Stimulated activated CD4-positive, alpha-beta T cell treated with anti-CD3 and anti-CD28 coated beads, Interleukin-1b, Interleukin-23, amount 100 ng/mL, for 48 hours (primary cell): ENCODE results near the gene CDCP1.

Experiments
- DNase-seq: peaks from one replicate; pipeline ENCODE4 v3.0.0-alpha.2; 2020

The CDCP1 gene

GRCh38 chr3:45135959-45136358 lies 10.2 kb downstream of the CDCP1 start:
- no peak for DNase-seq

- no peak for DNase-seq
Measured at GRCh38 chr3:45134758-45135521, 11.2 kb downstream of the CDCP1 start.

- DNase-seq, result no peak
Measured at GRCh38 chr3:45132568-45133211, 13.5 kb downstream of the CDCP1 start.

GRCh38 chr3:45131201-45131600 lies 15.0 kb downstream of the CDCP1 start:
- no peak for DNase-seq

- DNase-seq, result no peak
Measured at GRCh38 chr3:45130476-45130875, 15.7 kb downstream of the CDCP1 start.

GRCh38 chr3:45128950-45129349 lies 17.2 kb downstream of the CDCP1 start:
- DNase-seq, result no peak

- no peak for DNase-seq
Measured at GRCh38 chr3:45127130-45127822, 18.9 kb downstream of the CDCP1 start.

GRCh38 chr3:45126730-45127129 lies 19.4 kb downstream of the CDCP1 start:
- no peak for DNase-seq

- DNase-seq, result no peak
Measured at GRCh38 chr3:45125550-45126026, 20.6 kb downstream of the CDCP1 start.

GRCh38 chr3:45124956-45125355 lies 21.2 kb downstream of the CDCP1 start:
- no peak for DNase-seq

GRCh38 chr3:45124352-45124751 lies 21.8 kb downstream of the CDCP1 start:
- DNase-seq, result no peak

GRCh38 chr3:45123581-45124269 lies 22.5 kb downstream of the CDCP1 start:
- no peak for DNase-seq

GRCh38 chr3:45123030-45123429 lies 23.1 kb downstream of the CDCP1 start:
- DNase-seq, result no peak

- DNase-seq, result no peak
Measured at GRCh38 chr3:45120359-45121158, 25.6 kb downstream of the CDCP1 start.

GRCh38 chr3:45119824-45120358 lies 26.3 kb downstream of the CDCP1 start:
- DNase-seq, result no peak

GRCh38 chr3:45119376-45119775 lies 26.8 kb downstream of the CDCP1 start:
- DNase-seq, result no peak

GRCh38 chr3:45118615-45119071 lies 27.5 kb downstream of the CDCP1 start:
- DNase-seq, result no peak

GRCh38 chr3:45116350-45116749 lies 29.8 kb downstream of the CDCP1 start:
- DNase-seq, result no peak

GRCh38 chr3:45113625-45114050 lies 32.5 kb downstream of the CDCP1 start:
- no peak for DNase-seq

- no peak for DNase-seq
Measured at GRCh38 chr3:45112939-45113338, 33.2 kb downstream of the CDCP1 start.

GRCh38 chr3:45110509-45110833 lies 35.7 kb downstream of the CDCP1 start:
- no peak for DNase-seq
